Effector memory CD4-positive, alpha-beta T cell (primary cell): ENCODE data around the gene C11orf91.

ENCODE experiments used
- DNase-seq, 3 donors: peaks; one replicate each; pipeline ENCODE4 v3.0.0-alpha.2; 2020
- H3K27ac ChIP-seq: 2 replicates; pipeline ENCODE4 v1.7.0; 2013; ENCODE audit warnings: mild to moderate bottlenecking, low read length, moderate library complexity; ENCODE audit not compliant: insufficient read depth, poor library complexity, severe bottlenecking
- H3K27me3 ChIP-seq: replicated peaks from 2 replicates; pipeline ENCODE4 v1.7.0; 2013; ENCODE audit warnings: mild to moderate bottlenecking, low read length; ENCODE audit not compliant: insufficient read depth, control insufficient read depth, poor library complexity, severe bottlenecking
- H3K36me3 ChIP-seq: 2 replicates; pipeline ENCODE4 v1.7.0; 2013; ENCODE audit warnings: mild to moderate bottlenecking, low read length, moderate library complexity; ENCODE audit not compliant: control insufficient read depth, insufficient read depth
- H3K4me1 ChIP-seq: 2 replicates; pipeline ENCODE4 v1.7.0; 2013; ENCODE audit warnings: low read length, mild to moderate bottlenecking; ENCODE audit not compliant: control insufficient read depth, insufficient read depth, poor library complexity, severe bottlenecking
- H3K4me3 ChIP-seq: 2 replicates; pipeline ENCODE4 v1.7.0; 2013; ENCODE audit warnings: low read length, low read depth, mild to moderate bottlenecking; ENCODE audit not compliant: insufficient read depth, poor library complexity, severe bottlenecking
- H3K9me3 ChIP-seq: 2 replicates; pipeline ENCODE4 v1.7.0; 2013; ENCODE audit warnings: mild to moderate bottlenecking, low read length, moderate library complexity; ENCODE audit not compliant: control insufficient read depth

The C11orf91 gene

GRCh38 chr11:33699515-33700062 lies 1.0 kb downstream of the C11orf91 start:
- no peak for DNase-seq
- no peaks in the 10 kb centered on the region for H3K27me3 ChIP-seq
- peaks cover 12% of the 10 kb centered on the region for H3K4me1 ChIP-seq
- H3K4me3 ChIP-seq = no peak overlapping the region
- no peaks in the 10 kb centered on the region for H3K36me3 ChIP-seq
- H3K9me3 ChIP-seq = no peaks in the 10 kb centered on the region
- H3K27ac ChIP-seq = no peak overlapping the region

GRCh38 chr11:33698921-33699320 lies 1.7 kb downstream of the C11orf91 start:
- Histone ChIP-seq H3K9me3 (no peaks in the 10 kb centered on the region), H3K36me3 (no peaks in the 10 kb centered on the region), H3K27me3 (no peaks in the 10 kb centered on the region), H3K27ac (no peak overlapping the region), H3K4me3 (no peak overlapping the region), H3K4me1 (peaks cover 12% of the 10 kb centered on the region)
- DNase-seq = no peak

DNA sequence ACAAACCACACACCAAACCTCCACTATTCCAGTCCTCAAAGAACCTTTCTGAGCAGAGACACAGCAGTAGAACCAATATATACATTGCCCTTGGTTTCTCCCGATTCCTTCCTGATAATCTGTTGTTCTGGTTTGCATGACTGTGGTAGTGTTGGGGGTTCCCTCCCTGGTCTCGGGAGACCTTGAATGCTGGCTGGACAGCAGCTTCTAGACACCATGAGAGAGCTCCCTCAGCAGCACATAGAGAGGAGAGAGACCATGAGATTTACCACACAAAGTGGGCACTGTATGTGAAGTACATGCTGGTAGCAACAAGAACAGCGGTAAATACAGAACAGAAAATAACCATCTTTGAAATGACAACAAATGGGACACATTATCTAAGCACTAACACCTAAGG lies 2.6 kb downstream of the C11orf91 start:
- Histone ChIP-seq H3K27me3 (no peaks in the 10 kb centered on the region), H3K27ac (no peak overlapping the region), H3K36me3 (no peaks in the 10 kb centered on the region), H3K4me3 (no peak overlapping the region), H3K4me1 (peaks cover 12% of the 10 kb centered on the region), H3K9me3 (no peaks in the 10 kb centered on the region)
- DNase-seq = no peak

GRCh38 chr11:33696931-33697638 lies 3.5 kb downstream of the C11orf91 start:
- no peak for DNase-seq
- Histone ChIP-seq H3K4me3 (no peak overlapping the region), H3K9me3 (no peaks in the 10 kb centered on the region), H3K27ac (no peak overlapping the region), H3K4me1 (peaks cover 12% of the 10 kb centered on the region), H3K27me3 (no peaks in the 10 kb centered on the region), H3K36me3 (no peaks in the 10 kb centered on the region)

- Histone ChIP-seq H3K4me1 (peaks cover 10% of the 10 kb centered on the region), H3K9me3 (no peaks in the 10 kb centered on the region), H3K4me3 (no peak overlapping the region), H3K36me3 (no peaks in the 10 kb centered on the region), H3K27me3 (no peaks in the 10 kb centered on the region), H3K27ac (no peak overlapping the region)
- DNase-seq = no peak
Observed at GRCh38 chr11:33696411-33696810, 4.2 kb downstream of the C11orf91 start.

GRCh38 chr11:33695051-33695566 lies 5.5 kb downstream of the C11orf91 start:
- Histone ChIP-seq H3K9me3 (no peaks in the 10 kb centered on the region), H3K27ac (no peak overlapping the region), H3K27me3 (no peaks in the 10 kb centered on the region), H3K4me3 (no peak overlapping the region), H3K4me1 (peaks cover 4% of the 10 kb centered on the region), H3K36me3 (no peaks in the 10 kb centered on the region)
- DNase-seq = no peak

- Histone ChIP-seq H3K9me3 (no peaks in the 10 kb centered on the region), H3K4me1 (no peaks in the 10 kb centered on the region), H3K27ac (no peak overlapping the region)
Observed at GRCh38 chr11:33694346-33695050, 6.1 kb downstream of the C11orf91 start.

GRCh38 chr11:33692541-33692940 lies 8.1 kb downstream of the C11orf91 start:
- H3K27me3 ChIP-seq = no peaks in the 10 kb centered on the region
- H3K9me3 ChIP-seq = no peaks in the 10 kb centered on the region
- H3K4me3 ChIP-seq = no peak overlapping the region
- H3K27ac ChIP-seq = no peak overlapping the region
- no peaks in the 10 kb centered on the region for H3K4me1 ChIP-seq
- no peak for DNase-seq
- no peaks in the 10 kb centered on the region for H3K36me3 ChIP-seq

More at GRCh38 chr11:33694346-33695050, 6.1 kb downstream of the C11orf91 start:
- Histone ChIP-seq H3K36me3 (no peaks in the 10 kb centered on the region), H3K27me3 (no peaks in the 10 kb centered on the region), H3K4me3 (no peak overlapping the region)
- DNase-seq = no peak

DNA sequence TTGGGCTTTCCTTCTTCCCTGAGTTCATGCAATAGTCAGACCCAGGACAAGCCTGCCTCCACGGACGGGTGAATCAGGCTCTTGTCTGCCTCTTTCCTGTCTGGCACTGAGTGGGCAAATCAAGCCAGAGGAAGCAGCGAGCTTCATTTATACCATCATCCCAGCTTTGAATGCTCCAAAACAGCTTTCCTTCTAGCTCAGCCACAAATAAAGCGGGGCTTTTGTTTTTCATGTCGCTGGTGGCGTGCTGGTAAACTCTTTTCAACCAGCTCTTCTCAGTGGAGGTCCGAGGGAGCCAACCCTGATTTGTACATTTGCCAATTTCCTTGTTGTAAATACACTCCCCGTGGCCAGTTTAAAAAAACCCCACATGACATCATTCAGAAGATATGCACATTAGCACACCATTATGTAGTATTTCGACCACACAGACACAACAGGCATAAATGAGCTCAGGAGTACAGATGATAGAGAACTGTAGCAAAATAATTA lies 8.6 kb downstream of the C11orf91 start:
- Histone ChIP-seq H3K27ac (no peak overlapping the region), H3K27me3 (no peaks in the 10 kb centered on the region), H3K36me3 (no peaks in the 10 kb centered on the region), H3K9me3 (no peaks in the 10 kb centered on the region), H3K4me3 (no peak overlapping the region), H3K4me1 (no peaks in the 10 kb centered on the region)
- DNase-seq = no peak
